ENCODE results near the gene TRIM47. TPM values are rescaled to one million over a fixed set of nuclear protein-coding genes. Genes with fewer than 3 reads are reported as not detected.
A peak's percentile ranks its signal among the peaks of the same experiment; 100 is the strongest.
"Not testable (repeated sequence)": the region's sequence is repeated elsewhere in the genome, so short reads cannot be mapped to it uniquely, and the experiment has no call there.

Gene TRIM47
- total RNA-seq, 1 experiment from 2014 or later: 2.7 TPM

GRCh38 chr17:75894049-75894733, 15.8 kb upstream of the TRIM47 start:
- in situ Hi-C loops (cut with HindIII; ENCODE audit: low sequenced_read_pairs): no loop called here
- peak; percentile 52 for DNase-seq (ENCODE audit: low spot score)

GRCh38 chr17:75893305-75894048, 15.1 kb upstream of the TRIM47 start:
- in situ Hi-C loops (cut with HindIII; ENCODE audit: low sequenced_read_pairs): no loop called here
- no peak for DNase-seq (ENCODE audit: low spot score)

DNA sequence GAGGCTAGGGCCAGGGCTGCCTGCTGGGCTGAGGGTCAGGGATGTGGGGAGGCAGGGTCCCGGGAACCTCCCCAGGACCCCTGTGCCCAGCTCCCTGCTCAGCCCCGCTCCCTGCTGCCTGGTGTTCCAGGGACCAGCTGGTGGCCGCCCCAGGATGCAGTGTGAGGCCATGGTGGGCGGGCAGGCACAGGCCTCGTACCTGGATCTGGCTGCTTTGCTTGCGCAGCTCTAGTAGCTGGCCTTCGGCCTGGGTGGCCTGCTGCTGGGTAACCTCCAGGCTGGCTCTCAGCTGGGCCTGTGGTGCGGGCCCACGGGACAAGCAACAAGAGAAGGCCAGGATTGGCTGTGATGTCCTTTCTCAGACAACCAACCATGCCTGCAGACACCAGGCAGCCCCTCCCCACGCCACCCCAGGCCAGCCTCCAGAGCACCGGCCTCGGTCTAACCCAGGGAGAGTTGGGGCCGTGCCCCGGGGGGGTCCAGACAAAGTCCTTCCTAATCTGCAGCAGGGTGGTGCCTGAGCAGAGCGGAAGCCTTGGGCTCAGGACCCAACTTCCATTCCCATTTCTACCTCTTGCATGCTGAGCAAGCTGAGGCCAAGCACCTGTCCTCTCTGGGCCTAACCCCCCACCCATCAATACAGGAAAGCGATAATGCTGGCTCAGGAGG, 14.3 kb upstream of the TRIM47 start:
- peak; percentile 28 for DNase-seq (ENCODE audit: low spot score)
- in situ Hi-C loops (cut with HindIII; ENCODE audit: low sequenced_read_pairs): no loop called here

DNA sequence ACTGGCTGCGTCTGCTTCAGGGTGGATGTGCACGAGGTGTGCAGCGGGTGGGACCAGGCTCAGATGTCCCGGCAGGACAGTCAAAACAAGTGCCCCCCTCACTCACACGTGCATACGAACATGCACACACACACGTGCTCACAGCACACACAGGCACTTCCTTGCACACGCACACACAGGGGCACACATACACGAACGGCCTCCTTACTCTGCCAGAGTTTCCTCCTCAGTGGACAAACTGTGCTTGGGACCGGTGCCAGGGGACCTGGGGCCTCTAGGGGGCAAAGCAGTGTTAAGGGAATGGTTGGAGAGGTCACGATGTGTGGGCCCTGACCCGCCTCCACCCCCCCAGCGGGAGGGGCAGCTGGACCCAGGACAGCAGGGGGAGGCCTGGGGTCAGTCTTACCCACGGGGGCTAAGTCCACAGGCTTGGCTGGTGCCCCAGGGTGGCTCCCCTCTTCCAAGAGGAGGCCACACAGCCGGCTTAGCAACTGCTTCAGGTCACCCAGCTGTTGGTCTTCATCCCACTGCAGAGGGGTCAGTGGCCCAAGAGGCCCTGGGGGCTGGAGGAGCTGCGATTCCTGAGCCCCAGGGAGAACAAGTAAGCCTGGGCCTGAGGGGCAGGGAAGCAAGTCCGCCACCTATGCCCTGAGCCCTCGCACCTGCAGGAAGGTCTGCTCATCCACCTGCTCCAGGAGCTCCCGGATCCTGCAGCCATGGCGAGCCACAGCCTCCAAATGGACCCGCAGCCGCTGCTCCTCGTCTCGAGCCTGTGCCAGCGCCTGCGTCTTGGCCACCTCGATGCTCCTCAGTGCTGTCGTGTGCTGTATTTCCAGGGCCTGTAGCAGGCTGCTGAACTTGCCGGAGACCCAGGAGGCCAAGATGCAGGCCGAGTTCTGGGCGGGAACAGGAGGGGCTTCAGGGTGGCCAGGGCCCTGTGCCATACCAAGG, 13.5 kb upstream of the TRIM47 start:
- in situ Hi-C loops (cut with HindIII; ENCODE audit: low sequenced_read_pairs): no loop called here
- DNase-seq (ENCODE audit: low spot score): no peak

DNA sequence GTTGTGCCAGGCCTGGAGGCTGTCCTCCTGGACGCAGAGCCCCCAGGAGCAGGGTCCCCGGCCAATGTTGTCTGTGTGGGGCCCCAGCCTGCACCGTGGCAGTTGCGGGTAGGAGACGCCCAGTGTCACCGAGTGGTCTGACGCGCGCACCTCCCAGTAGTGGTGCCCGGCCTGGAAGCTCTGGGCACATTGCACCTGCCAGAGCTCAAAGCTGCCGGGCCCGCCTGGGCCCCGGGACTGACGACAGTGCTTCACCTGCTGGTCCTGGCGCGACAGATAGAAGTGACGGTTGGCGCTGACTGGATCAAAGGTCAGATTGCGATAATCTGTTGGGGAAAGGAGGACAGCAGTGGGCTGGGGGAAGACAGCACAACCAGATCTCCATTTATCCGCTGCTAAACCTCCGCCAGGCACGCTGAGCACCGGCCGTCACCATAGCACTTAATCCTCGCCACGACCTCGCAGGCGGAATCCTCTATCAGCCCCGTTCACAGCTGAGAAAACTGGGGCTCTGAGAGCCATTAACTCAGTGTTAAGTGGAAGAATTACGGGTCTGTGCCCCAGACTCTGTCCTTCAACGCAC, 12.7 kb upstream of the TRIM47 start:
- in situ Hi-C loops (cut with HindIII; ENCODE audit: low sequenced_read_pairs): no loop called here
- DNase-seq (ENCODE audit: low spot score): no peak

GRCh38 chr17:75889454-75889853, 11.1 kb upstream of the TRIM47 start:
- no peak for DNase-seq (ENCODE audit: low spot score)
- in situ Hi-C loops (cut with HindIII; ENCODE audit: low sequenced_read_pairs): no loop called here

- no peak for DNase-seq (ENCODE audit: low spot score)
- in situ Hi-C loops (cut with HindIII; ENCODE audit: low sequenced_read_pairs): no loop called here
Measured at GRCh38 chr17:75888484-75888883, 10.1 kb upstream of the TRIM47 start.

DNA sequence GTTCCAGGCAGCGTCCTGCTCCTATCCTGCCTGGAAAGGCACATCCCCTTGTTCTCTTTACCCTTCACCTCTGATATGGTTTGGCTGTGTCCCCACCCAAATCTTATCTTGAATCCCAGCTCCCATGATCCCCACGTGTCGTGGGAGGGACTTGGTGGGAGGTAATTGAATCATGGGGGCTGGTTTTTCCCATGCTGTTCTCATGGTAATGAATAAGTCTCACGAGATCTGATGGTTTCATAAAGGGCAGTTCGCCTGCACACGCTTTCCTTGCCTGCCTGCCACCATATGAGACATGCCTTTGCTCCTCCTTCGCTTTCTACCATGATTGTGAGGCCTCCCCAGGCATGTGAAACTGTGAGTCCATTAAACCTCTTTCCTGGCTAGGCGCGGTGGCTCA, 7.5 kb upstream of the TRIM47 start:
- in situ Hi-C loops (cut with HindIII; ENCODE audit: low sequenced_read_pairs); DNase-seq (ENCODE audit: low spot score): not testable (repeated sequence)

DNA sequence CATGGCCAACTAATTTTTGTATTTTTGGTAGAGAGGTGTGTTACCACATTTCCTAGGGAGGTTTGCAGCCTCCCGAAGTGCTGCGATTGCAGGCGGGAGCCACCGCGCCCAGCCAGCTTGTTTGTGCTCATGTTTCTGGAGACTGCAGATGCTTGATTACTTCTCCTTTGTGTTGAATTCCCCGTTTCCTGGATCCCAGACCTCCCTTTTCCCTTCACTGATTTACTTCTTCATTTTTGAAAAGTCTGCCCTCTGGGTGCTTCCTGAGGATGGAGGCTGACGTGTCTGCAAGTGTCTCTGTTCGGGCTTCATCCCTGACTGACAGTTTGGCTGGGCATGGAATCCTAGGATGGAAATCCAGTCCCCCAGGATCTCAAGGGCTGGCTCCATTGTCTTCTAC, 7.0 kb upstream of the TRIM47 start:
- no peak for DNase-seq (ENCODE audit: low spot score)
- in situ Hi-C loops (cut with HindIII; ENCODE audit: low sequenced_read_pairs): no loop called here

DNA sequence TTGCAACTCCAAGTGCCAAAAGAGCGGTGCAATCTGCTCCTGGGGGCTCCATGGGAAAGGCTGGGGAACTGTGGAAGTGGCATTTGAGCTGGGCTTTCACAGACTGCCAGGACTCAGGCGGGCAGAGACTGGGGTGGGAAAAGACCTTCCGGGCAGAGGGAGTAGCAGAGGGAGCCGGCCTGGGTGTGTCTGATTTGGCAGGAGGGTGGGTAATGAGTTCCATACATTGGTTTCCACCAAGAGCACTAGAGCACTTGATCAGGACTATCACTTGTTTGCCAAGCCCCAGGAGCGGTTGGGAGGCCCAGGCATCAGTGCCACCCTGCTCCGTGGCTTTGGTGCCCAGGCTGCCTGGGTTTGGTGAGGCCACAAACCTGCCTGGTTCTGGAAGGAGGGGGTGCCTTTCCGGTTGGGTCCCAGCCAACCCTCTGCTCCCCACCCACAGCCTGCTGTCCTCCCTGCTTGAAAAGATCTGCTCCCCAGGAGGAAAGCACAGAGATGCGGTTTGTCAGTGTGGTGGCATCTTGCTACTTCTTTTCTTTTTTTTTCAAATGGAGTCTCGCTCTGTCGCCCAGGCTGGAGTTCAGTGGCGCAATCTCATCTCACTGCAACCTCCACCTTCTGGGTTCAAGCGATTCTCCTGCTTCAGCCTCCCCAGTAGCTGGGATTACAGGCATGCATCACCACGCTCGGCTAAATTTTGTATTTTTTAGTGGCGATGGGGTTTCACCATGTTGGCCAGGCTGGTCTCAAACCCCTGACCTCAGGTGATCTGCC, 3.5 kb upstream of the TRIM47 start:
- in situ Hi-C loops (cut with HindIII; ENCODE audit: low sequenced_read_pairs): no loop called here
- DNase-seq (ENCODE audit: low spot score): no peak

DNA sequence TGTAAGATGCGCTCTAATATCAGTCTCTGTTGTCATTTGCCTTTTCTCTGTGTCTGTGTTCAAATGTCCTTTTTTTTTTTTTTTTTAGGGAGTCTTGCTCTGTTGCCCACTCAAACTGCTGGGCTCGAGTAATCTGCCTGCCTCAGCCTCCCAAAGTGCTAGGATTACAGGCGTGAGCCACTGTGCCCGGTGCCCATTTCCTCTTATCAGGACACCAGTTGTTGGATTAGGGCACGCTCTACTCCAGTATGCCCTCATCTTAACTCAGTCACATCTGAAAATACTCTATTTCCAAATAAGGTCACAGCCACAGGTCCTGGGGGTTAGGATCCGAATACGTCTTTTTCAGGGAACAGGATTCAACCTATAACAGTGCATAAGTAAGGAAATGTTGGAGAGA, 1.9 kb upstream of the TRIM47 start:
- in situ Hi-C loops (cut with HindIII; ENCODE audit: low sequenced_read_pairs): no loop called here
- no peak for DNase-seq (ENCODE audit: low spot score)

DNA sequence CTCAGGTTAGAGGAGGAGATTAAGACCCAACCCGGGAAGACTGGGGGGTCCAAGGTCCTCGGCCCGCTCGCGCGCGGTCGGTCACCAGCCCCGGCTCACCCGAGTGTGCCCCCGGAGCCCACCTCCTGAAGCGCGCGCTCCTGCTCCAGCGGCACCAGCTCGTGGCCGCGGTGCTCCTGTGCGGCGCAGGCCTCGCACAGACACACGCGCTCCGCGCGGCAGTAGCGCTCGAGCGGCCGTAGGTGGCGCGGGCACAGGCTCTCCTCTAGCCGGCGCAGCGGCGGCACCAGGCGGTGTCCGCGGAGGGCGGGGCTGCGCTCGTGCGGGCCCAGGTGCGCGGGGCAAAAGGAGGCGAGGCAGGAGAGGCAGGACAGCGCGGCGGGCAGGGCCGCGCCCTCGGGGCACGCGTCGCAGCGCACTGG, 618 bp downstream of the TRIM47 start:
- in situ Hi-C loops (cut with HindIII; ENCODE audit: low sequenced_read_pairs): no loop called here
- DNase-seq (ENCODE audit: low spot score): peak; percentile 71

DNA sequence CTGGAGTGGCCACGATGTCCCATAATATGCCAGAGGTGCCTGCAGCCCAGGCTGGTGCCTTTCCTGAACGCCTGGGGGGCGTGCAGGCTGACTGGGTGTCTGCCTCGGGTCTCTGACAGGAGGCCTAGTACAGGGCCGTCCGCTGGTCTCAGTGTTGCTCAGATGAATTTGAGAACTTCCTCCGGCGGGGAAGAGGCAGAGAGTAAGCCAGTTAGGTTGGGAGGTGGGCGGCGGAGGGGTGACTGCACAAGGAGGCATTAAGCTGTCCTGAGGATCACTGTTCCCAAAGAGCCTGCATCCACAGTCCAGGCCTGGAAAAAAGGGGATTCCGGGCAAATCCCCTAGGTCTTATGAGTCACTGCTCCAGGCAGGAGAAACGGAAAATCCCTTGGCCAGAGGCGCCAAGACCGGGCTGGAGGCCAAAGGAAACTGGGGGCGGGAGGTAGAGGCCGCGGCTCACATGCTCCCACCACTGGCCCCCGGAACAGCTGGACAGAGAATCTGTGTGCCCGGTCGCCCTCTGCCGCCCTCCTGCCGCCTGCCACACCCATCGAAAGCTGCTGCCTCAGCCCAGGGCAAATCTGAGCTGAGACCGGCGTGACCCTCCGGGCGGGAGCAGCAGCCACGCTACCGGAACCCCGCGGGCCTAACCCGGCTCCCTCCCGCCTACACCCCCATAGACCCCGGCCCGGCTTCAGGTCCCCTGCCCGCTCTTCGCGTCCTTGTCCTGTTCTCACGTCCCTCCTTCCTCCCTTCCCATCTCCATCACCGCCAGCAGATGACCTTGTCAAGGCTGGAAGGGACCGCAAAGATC, 1.2 kb downstream of the TRIM47 start:
- DNase-seq (ENCODE audit: low spot score): peak; percentile 58
- in situ Hi-C loops (cut with HindIII; ENCODE audit: low sequenced_read_pairs): no loop called here

GRCh38 chr17:75876190-75876937, 2.0 kb downstream of the TRIM47 start:
- in situ Hi-C loops (cut with HindIII; ENCODE audit: low sequenced_read_pairs): no loop called here
- DNase-seq (ENCODE audit: low spot score): peak; percentile 59

- DNase-seq (ENCODE audit: low spot score): no peak
- in situ Hi-C loops (cut with HindIII; ENCODE audit: low sequenced_read_pairs): no loop called here
Measured at GRCh38 chr17:75875940-75876189, 2.5 kb downstream of the TRIM47 start.

DNA sequence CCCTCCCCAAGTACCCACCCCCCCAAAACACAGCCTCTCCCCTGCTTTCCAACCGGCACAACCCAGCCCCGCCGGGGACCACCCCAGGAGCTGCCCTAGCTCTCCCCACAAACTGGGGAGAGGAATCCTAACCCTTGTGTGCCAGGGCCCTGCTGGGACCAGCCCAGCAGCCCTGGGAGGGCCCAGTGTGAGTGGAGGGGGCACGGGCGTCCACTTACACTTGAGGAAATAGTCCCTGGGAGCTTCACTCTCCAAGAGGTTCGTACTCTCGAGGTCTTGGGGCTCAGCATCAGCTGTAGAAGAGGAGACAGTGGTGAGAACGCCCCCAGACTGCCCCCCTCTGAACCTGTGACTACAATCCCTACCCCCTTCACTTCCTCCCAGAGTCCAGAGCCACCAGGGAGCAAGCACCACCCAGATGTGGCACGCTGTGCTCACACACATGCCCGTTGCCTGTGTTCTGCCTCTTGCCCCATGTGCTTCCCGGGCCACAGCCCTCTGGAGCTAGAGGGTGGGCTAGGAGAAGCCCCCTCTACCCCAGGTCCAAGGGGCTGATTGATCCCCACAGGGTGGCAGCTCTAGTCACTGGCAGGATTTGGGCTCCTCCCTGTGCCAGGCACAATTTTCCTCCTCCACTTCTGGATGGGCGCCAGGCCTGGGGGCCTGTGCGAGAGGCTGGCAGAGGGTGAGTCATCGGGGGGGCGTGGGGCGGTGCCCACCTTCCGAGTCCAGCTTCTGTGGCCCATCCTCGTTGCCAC, 3.0 kb downstream of the TRIM47 start:
- DNase-seq (ENCODE audit: low spot score): no peak
- in situ Hi-C loops (cut with HindIII; ENCODE audit: low sequenced_read_pairs): no loop called here
